NB4 (cell line): ENCODE data around the gene PNKP.

ENCODE experiments used
- DNase-seq: peaks from one replicate; pipeline ENCODE4 v3.0.0; 2010; ENCODE audit warnings: low read depth
- H3K4me3 ChIP-seq: one replicate; pipeline ENCODE4 v1.5.1; 2011; ENCODE audit warnings: mild to moderate bottlenecking, low read depth, low read length, moderate library complexity
- CTCF ChIP-seq: IDR thresholded peaks from one replicate; pipeline ENCODE4 v1.5.1; 2012; ENCODE audit warnings: low read depth, low read length
- MAX ChIP-seq: IDR thresholded peaks from 2 replicates; pipeline ENCODE4 v1.6.1; 2011; ENCODE audit warnings: low read depth, low read length
- MYC ChIP-seq: IDR thresholded peaks from 2 replicates; pipeline ENCODE4 v1.6.1; 2011; ENCODE audit warnings: low read depth, low read length
- POLR2A ChIP-seq: IDR thresholded peaks from 2 replicates; pipeline ENCODE4 v1.6.1; 2011; ENCODE audit warnings: mild to moderate bottlenecking; ENCODE audit not compliant: insufficient read length; ENCODE audit errors: extremely low read depth

PNKP gene

DNA sequence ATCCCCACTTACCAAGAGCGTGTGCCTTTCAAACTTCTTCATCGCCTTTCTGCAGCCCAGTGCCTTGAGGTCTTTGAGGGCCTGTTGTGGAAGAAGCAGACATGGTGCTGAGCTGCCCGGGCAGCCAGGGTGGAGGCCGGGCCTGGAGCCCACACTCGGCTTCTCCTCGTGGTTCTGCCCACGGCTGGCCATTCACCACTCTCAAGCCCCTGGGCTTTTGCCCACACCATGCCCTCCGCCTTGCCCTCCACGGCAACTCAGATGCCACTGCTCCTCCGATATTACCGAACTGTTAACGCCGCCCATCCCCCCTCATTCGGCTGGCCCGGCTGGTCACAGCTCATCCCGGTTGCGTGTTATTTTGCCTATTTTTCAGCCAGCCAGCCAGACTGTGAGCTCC lies 24.0 kb upstream of the PNKP start:
- TF ChIP-seq CTCF, result no peak
- TF ChIP-seq POLR2A, result no peak
- TF ChIP-seq MAX, result no peak
- no peak for TF ChIP-seq MYC
- DNase-seq, result no peak
- H3K4me3 ChIP-seq, result no peak overlapping the region

- DNase-seq, result no peak
- no peak for TF ChIP-seq CTCF
- no peak for TF ChIP-seq MAX
- no peak for TF ChIP-seq MYC
- TF ChIP-seq POLR2A, result no peak
- H3K4me3 ChIP-seq, result no peak overlapping the region
These were observed 23.3 kb upstream of the PNKP start for GRCh38 chr19:49890349-49891311.

DNA sequence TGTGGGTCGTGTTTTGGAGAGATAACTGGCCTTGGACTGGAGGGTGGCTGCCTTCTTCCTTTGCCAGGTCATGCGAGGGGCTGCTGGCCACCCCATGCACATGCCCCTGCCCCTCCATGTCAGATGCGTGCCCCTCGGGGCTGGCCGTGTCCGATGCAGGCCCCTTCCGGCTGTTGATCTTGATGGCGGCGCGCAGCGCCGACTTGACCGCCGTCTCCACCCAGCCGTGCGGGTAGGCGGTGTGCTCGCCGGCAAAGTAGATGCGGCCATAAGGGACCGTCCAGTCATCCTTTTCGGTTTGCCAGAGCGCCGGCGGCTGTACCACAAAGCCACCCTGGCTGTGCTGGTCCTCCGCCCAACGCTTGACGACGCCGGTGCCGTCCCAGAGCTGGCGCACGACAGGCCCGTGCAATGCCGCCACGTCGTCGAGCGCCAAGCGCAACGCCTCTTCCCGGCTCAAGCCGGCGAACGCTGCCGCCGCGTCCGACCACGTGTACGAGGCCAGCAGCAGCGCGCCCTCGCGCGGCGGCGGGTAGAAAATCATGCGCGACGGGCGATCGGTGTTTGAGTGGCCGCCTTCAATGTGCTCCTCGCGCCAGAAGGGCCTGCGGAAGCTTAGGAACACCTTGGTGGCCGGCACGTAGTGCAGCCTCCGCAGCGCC lies 22.4 kb upstream of the PNKP start:
- TF ChIP-seq MAX (no peak), MYC (no peak), CTCF (no peak), POLR2A (no peak)
- H3K4me3 ChIP-seq, result no peak overlapping the region
- no peak for DNase-seq

DNA sequence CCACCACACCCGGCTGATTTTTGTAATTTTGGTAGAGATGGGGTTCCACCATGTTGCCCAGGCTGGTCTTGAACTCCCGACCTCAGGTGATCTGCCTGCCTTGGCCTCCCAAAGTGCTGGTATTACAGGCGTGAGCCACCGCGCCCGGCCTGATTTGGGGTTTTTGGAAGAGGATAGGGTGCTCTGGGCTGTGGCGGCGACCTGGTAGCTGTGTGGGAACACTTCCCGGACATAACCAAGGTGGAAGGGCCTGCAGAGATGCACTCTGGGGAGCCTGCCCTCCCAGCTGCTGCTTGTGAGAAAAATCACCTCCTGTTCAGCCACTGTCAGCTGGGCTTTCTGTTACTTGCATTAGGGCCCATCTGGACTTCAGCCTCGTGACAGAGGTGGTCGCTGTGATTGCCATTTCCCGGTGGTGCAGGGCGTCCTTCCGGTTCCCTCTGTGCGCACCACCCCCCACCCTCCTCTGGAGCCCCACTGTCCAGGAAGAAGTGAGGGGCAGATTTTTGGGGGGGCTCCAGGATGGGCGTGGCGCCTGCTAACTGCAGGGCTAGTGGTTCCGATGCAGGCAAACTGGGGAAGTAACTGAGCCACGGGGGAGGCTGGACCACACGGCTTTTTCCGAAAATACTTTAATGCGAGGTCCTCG lies 21.8 kb upstream of the PNKP start:
- no peak for DNase-seq
- no peak for TF ChIP-seq MYC
- no peak for TF ChIP-seq CTCF
- no peak for TF ChIP-seq POLR2A
- no peak for TF ChIP-seq MAX
- no peak overlapping the region for H3K4me3 ChIP-seq

DNA sequence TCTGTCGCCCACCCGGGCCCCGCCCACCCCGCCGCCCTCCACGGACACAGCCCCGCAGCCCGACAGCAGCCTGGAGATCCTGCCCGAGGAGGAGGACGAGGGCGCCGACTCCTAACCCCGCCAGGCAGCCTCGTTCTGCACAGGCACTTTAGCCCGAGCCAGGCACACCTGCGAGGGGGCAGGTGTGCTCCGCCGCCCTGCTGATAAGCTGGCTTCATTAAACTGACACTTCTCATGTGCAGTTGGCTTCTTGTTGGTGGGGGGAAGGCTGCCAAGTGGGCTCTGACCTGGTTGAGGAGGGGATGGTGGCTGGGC lies 21.1 kb upstream of the PNKP start:
- H3K4me3 ChIP-seq, result no peak overlapping the region
- TF ChIP-seq MAX, result no peak
- TF ChIP-seq MYC, result no peak
- no peak for TF ChIP-seq CTCF
- no peak for TF ChIP-seq POLR2A
- no peak for DNase-seq
